Esophagus muscularis mucosa (tissue), 4 donors: ENCODE data around the gene MYH11. TPM values are rescaled to one million over a fixed set of nuclear protein-coding genes. Genes with fewer than 3 reads are reported as not detected.
"Not testable (repeated sequence)": the region's sequence is repeated elsewhere in the genome, so short reads cannot be mapped to it uniquely, and the experiment has no call there.

Experiments used
- DNase-seq: peaks from one replicate; pipeline ENCODE4 v3.0.0-alpha.2; 2017; ENCODE audit errors: extremely low spot score
- H3K27ac ChIP-seq, 4 donors: fragments of 200-600 bp; sonication (generic); replicated peaks in 1 of 4; 1 replicate in 3 of 4; 2 replicates in 1 of 4; pipeline ENCODE4 v1.5.1; 2016 to 2019; ENCODE audit warnings: mild to moderate bottlenecking in 1 of 4
- H3K27me3 ChIP-seq, 4 donors: fragments of 200-600 bp; sonication (generic); one replicate each; pipeline versions ENCODE4 v1.5.1 to v1.6.0; 2016 to 2019
- H3K36me3 ChIP-seq, 4 donors: fragments of 200-600 bp; sonication (generic); one replicate each; pipeline ENCODE4 v1.5.1; 2016 to 2019
- H3K4me1 ChIP-seq, 4 donors: fragments of 200-600 bp; sonication (generic); one replicate each; pipeline ENCODE4 v1.5.1; 2016 to 2019
- H3K4me3 ChIP-seq, 4 donors: fragments of 200-600 bp; sonication (generic); 1 replicate in 2 of 4; 2 replicates in 2 of 4; pipeline ENCODE4 v1.5.1; 2016 to 2019; ENCODE audit warnings: mild to moderate bottlenecking in 4 of 4, moderate library complexity in 1 of 4
- H3K9me3 ChIP-seq, 4 donors: fragments of 200-600 bp; sonication (generic); 1 replicate in 3 of 4; 2 replicates in 1 of 4; pipeline ENCODE4 v1.5.1; 2016 to 2019
- CTCF ChIP-seq, 3 experiments: fragments of 200-600 bp in 2 of 3; fragments of 450-650 bp in 1 of 3; sonication (generic) in 2 of 3; IDR thresholded peaks; one replicate each; pipeline ENCODE4 v1.5.1; 2017 to 2019; ENCODE audit warnings: antibody characterized with exemption in 3 of 3, mild to moderate bottlenecking in 2 of 3, moderate library complexity in 1 of 3
- EP300 ChIP-seq: sonication (generic); formaldehyde crosslinking; IDR thresholded peaks from one replicate; pipeline ENCODE4 v1.6.1; 2017; ENCODE audit warnings: antibody characterized with exemption
- POLR2A ChIP-seq: fragments of 450-650 bp; IDR thresholded peaks from one replicate; pipeline ENCODE4 v1.6.1; 2017; ENCODE audit warnings: antibody characterized with exemption, moderate library complexity, mild to moderate bottlenecking, low read depth
- POLR2AphosphoS5 ChIP-seq, 2 donors: sonication (generic); formaldehyde crosslinking; IDR thresholded peaks; one replicate each; pipeline ENCODE4 v1.6.1; 2017; ENCODE audit warnings: antibody characterized with exemption in 2 of 2
- WGBS: methylation state at CpG from one replicate; pipeline ENCODE4 v1.1.5; 2018; 5-methylcytosine and 5-hydroxymethylcytosine counted together
- intact Hi-C: fragments of 100-400 bp; cut with DNase I; formaldehyde crosslinking; loops from one replicate; pipeline ENCODE4 v1.15.1; 2023
- total RNA-seq, 4 donors: library from RNA; depleted of rRNA; stranded (reverse); fragments of >200 nt; gene quantifications; one replicate each; pipeline versions ENCODE4 v1.1.0 to v1.2.1, GENCODE V29; 2016

Gene MYH11
- total RNA-seq, 4 donors from 2014 or later = 9,583 to 20,476 (median 14,208) TPM

- no peak overlapping the region for H3K4me3 ChIP-seq
- no peaks in the 10 kb centered on the region for H3K9me3 ChIP-seq
- DNase-seq = no peak
- WGBS = 71% methylated on average over 3 of the region's 3 CpGs
- peaks cover 0 to 88% (median 54%) of the 10 kb centered on the region in 4 donors for H3K4me1 ChIP-seq
- H3K27me3 ChIP-seq = no peaks in the 10 kb centered on the region
- H3K27ac ChIP-seq = peak overlapping the region in 2 of 4 donors; percentile 60 to 62
- peaks cover 12 to 100% (median 99%) of the 10 kb centered on the region in 4 donors for H3K36me3 ChIP-seq
- TF ChIP-seq POLR2AphosphoS5 (IDR thresholded peaks at IDR 0.05) (peak; percentile 37 to 84), CTCF (IDR thresholded peaks at IDR 0.05) (no peak)
- intact Hi-C loops = no loop called here
Observed at GRCh38 chr16:15735610-15736009, 121.2 kb downstream of the MYH11 start.

GRCh38 chr16:15732416-15732815 lies 124.4 kb downstream of the MYH11 start:
- TF ChIP-seq POLR2AphosphoS5 (IDR thresholded peaks at IDR 0.05) (peak; percentile 51 to 76), CTCF (IDR thresholded peaks at IDR 0.05) (no peak)
- Histone ChIP-seq H3K27me3 (no peaks in the 10 kb centered on the region), H3K36me3 (peaks cover 12 to 100% (median 97%) of the 10 kb centered on the region in 4 donors), H3K9me3 (no peaks in the 10 kb centered on the region), H3K4me3 (no peak overlapping the region), H3K27ac (peak overlapping the region; percentile 53 to 62 (median 58)), H3K4me1 (peaks cover 0 to 85% (median 62%) of the 10 kb centered on the region in 4 donors)
- 80% methylated on average over 6 of the region's 6 CpGs for WGBS
- intact Hi-C loops = no loop called here
- no peak for DNase-seq

- peak overlapping the region; percentile 54 to 66 (median 58) for H3K27ac ChIP-seq
- no peaks in the 10 kb centered on the region for H3K9me3 ChIP-seq
- H3K4me1 ChIP-seq = peaks cover 0 to 87% (median 68%) of the 10 kb centered on the region in 4 donors
- WGBS = 75% methylated on average over 7 of the region's 7 CpGs
- H3K36me3 ChIP-seq = peaks cover 27 to 100% (median 97%) of the 10 kb centered on the region in 4 donors
- intact Hi-C loops = no loop called here
- no peaks in the 10 kb centered on the region for H3K27me3 ChIP-seq
- TF ChIP-seq POLR2AphosphoS5 (IDR thresholded peaks at IDR 0.05) = peak; percentile 4 to 76
- TF ChIP-seq EP300 = no peak
- no peak overlapping the region for H3K4me3 ChIP-seq
- no peak for DNase-seq
Observed at GRCh38 chr16:15729152-15729551, 127.7 kb downstream of the MYH11 start.

GRCh38 chr16:15727697-15728096 lies 129.1 kb downstream of the MYH11 start:
- H3K4me3 ChIP-seq, DNase-seq, H3K9me3 ChIP-seq, intact Hi-C loops, H3K27me3 ChIP-seq: not testable (repeated sequence)
- peak in 1 of 2 donors; percentile 12 for TF ChIP-seq POLR2AphosphoS5 (IDR thresholded peaks at IDR 0.05)
- peaks cover 32 to 100% (median 98%) of the 10 kb centered on the region in 4 donors for H3K36me3 ChIP-seq
- WGBS = 96% methylated on average over 5 of the region's 5 CpGs
- peak overlapping the region; percentile 56 to 66 (median 62) for H3K27ac ChIP-seq
- peaks cover 0 to 93% (median 65%) of the 10 kb centered on the region in 4 donors for H3K4me1 ChIP-seq

- Histone ChIP-seq H3K27ac (peak overlapping the region; percentile 56 to 71 (median 64)), H3K4me1 (peaks cover 0 to 94% (median 65%) of the 10 kb centered on the region in 4 donors), H3K4me3 (no peak overlapping the region), H3K36me3 (peaks cover 38 to 100% (median 98%) of the 10 kb centered on the region in 4 donors), H3K27me3 (no peaks in the 10 kb centered on the region), H3K9me3 (no peaks in the 10 kb centered on the region)
- 72% methylated on average over 18 of the region's 18 CpGs for WGBS
- intact Hi-C loops = no loop called here
- TF ChIP-seq EP300 (no peak), POLR2AphosphoS5 (IDR thresholded peaks at IDR 0.05) (peak in 1 of 2 donors; percentile 55)
- no peak for DNase-seq
Observed at GRCh38 chr16:15726715-15727114, 130.1 kb downstream of the MYH11 start.

GRCh38 chr16:15725641-15726240 lies 131.1 kb downstream of the MYH11 start:
- H3K36me3 ChIP-seq = peaks cover 48 to 100% (median 98%) of the 10 kb centered on the region in 4 donors
- no peaks in the 10 kb centered on the region for H3K9me3 ChIP-seq
- peak overlapping the region; percentile 40 to 66 (median 60) for H3K27ac ChIP-seq
- peaks cover 0 to 94% (median 61%) of the 10 kb centered on the region in 4 donors for H3K4me1 ChIP-seq
- DNase-seq = no peak
- no peak overlapping the region for H3K4me3 ChIP-seq
- no peaks in the 10 kb centered on the region for H3K27me3 ChIP-seq
- TF ChIP-seq POLR2A = no peak
- TF ChIP-seq POLR2AphosphoS5 (IDR thresholded peaks at IDR 0.05) = peak in 1 of 2 donors; percentile 49
- intact Hi-C loops = no loop called here
- WGBS = 61% methylated on average over 5 of the region's 5 CpGs
